GM12864 (cell line): ENCODE data around the gene PLOD2.

ENCODE experiments used
- DNase-seq: peaks from one replicate; pipeline ENCODE4 v3.0.0-alpha.2; 2011; ENCODE audit warnings: low read depth
- H3K4me3 ChIP-seq: 2 replicates; pipeline ENCODE4 v1.5.1; 2011; ENCODE audit warnings: mild to moderate bottlenecking, low read depth, low read length, control low read depth
- CTCF ChIP-seq: IDR thresholded peaks from 2 replicates; pipeline ENCODE4 v1.5.1; 2011; ENCODE audit warnings: low read depth, mild to moderate bottlenecking, moderate library complexity, low read length, control low read depth, inconsistent platforms; ENCODE audit errors: missing control alignments

PLOD2 gene

DNA sequence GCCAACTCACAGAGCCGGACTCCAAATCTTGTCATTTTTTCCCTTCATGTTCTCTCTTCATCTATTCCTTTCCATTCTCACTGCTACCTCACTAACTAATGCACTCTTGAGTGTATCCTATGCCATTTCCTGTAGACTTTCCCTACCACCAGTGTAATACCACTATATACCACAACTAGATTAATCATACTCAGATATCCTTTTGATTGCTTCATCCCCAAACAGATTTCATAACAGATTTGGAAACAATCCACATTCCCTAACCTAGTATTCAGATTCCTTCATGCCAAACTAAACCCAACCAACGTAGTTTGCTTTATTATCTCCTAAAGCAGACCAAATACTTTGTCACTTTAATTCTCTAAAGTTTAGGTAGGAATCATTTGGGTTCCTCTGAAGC, 2.6 kb upstream of the PLOD2 start:
- no peak for DNase-seq
- no peak overlapping the region for H3K4me3 ChIP-seq
- no peak for TF ChIP-seq CTCF

DNA sequence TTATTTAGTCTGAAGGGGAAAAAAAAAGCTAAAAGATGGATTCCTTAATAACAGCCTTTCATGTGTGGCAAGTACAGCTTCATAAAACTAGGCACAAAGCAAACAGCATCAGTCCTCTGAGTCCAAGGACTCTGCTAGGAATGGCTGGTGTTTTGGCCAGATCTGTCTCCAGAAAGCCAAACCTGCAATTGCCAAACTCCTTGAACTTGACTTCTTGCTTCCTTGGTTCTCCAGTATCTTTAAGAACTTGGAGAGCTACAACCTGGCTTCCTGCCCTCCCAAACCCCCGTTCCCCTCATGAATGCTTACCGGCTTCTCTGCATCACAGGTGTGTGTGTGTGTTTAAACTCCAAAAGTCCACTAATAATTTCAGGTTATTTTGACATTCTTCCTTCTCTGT, 1.6 kb upstream of the PLOD2 start:
- no peak overlapping the region for H3K4me3 ChIP-seq
- TF ChIP-seq CTCF, result no peak
- DNase-seq, result no peak

- no peak overlapping the region; the same call in 1 of the 2 replicates for H3K4me3 ChIP-seq
- no peak for TF ChIP-seq CTCF
- no peak for DNase-seq
Observed at GRCh38 chr3:146161663-146162002, 649 bp upstream of the PLOD2 start.

GRCh38 chr3:146160321-146160963, 542 bp downstream of the PLOD2 start:
- peak overlapping the region; percentile 25 for H3K4me3 ChIP-seq
- DNase-seq, result no peak
- no peak for TF ChIP-seq CTCF

- TF ChIP-seq CTCF, result no peak
- no peak overlapping the region for H3K4me3 ChIP-seq
Observed at GRCh38 chr3:146159616-146160320, 1.2 kb downstream of the PLOD2 start.

DNA sequence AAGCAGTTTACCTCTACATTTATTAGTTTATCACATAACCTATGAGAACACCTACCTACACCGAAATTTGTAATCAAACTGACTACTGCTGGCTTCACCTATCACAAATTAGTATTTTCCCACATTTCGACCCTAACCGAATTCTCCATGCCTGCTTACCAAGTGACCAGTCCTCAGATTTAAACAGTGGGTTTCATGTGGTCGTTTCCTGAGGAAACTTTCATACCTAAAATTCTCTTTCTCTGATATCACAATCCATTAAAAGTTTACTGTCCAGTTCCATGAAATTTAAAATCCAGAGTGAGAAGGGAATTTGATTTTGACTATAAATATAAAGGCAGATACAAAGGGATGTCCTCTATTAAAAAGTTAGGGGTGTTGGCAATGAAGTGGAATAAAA, 1.9 kb downstream of the PLOD2 start:
- no peak overlapping the region for H3K4me3 ChIP-seq
- no peak for DNase-seq
- TF ChIP-seq CTCF, result no peak

More at GRCh38 chr3:146159616-146160320, 1.2 kb downstream of the PLOD2 start:
- no peak for DNase-seq
